Stomach (tissue), 4 donors: ENCODE results near the gene MYO1H.
A peak's percentile ranks its signal among the peaks of the same experiment; 100 is the strongest.

Source experiments
- CTCF ChIP-seq, 7 experiments: fragments of 450-650 bp in 4 of 7; fragments of 200-600 bp in 3 of 7; sonication (generic) in 3 of 7; IDR thresholded peaks; one replicate each; pipeline ENCODE4 v1.5.1; 2016 to 2019; ENCODE audit warnings: antibody characterized with exemption in 7 of 7, control low read depth in 2 of 7, mild to moderate bottlenecking in 1 of 7
- EP300 ChIP-seq: sonication (generic); formaldehyde crosslinking; IDR thresholded peaks from one replicate; pipeline ENCODE4 v1.6.1; 2017; ENCODE audit warnings: antibody characterized with exemption
- POLR2AphosphoS5 ChIP-seq, 3 donors: sonication (generic); formaldehyde crosslinking; IDR thresholded peaks; one replicate each; pipeline ENCODE4 v1.6.1; 2016; ENCODE audit warnings: antibody characterized with exemption in 3 of 3

GRCh38 chr12:109385339-109386058 is 37.8 kb downstream of the MYO1H start:
- no peak for TF ChIP-seq POLR2AphosphoS5 (IDR thresholded peaks at IDR 0.05)
- peak in 4 of 7 experiments; percentile 23 to 52 (median 27) for TF ChIP-seq CTCF (IDR thresholded peaks at IDR 0.05)
- no peak for TF ChIP-seq EP300
